Kasumi-1 (cell line): Measurements from ENCODE around the gene EVI5.
"Not testable (repeated sequence)": the region's sequence is repeated elsewhere in the genome, so short reads cannot be mapped to it uniquely, and the experiment has no call there.

Experiments used
- DNase-seq, 2 experiments: peaks; one replicate each; lab custom pipeline; 2025; lab: John Stamatoyannopoulos, UW

Gene EVI5

DNA sequence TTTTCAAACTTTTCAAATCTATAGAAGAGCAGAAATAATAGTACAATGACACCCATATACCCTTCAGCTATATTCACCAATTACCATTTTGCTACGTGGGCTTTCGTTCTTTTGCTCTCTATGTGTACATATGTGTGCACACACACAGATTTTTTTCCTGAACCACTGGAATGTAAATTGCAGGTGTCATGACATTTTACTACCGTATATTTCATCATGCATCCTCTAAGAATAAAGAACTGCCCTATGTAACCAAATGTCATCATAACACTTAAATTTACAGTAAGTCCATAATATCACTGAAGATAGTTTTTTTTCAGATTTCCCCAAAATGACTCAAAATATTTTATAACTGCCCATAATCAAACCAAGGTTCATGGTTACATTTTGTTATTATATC is 209.8 kb downstream of the EVI5 start:
- DNase-seq, result no peak

GRCh38 chr1:92572520-92572919 is 212.4 kb downstream of the EVI5 start:
- DNase-seq, result no peak

- DNase-seq, result no peak
These were observed 213.3 kb downstream of the EVI5 start for GRCh38 chr1:92571578-92571977.

GRCh38 chr1:92567211-92567868 is 217.6 kb downstream of the EVI5 start:
- DNase-seq, result no peak

- DNase-seq, result no peak
These were observed 221.3 kb downstream of the EVI5 start for GRCh38 chr1:92563457-92564216.

DNA sequence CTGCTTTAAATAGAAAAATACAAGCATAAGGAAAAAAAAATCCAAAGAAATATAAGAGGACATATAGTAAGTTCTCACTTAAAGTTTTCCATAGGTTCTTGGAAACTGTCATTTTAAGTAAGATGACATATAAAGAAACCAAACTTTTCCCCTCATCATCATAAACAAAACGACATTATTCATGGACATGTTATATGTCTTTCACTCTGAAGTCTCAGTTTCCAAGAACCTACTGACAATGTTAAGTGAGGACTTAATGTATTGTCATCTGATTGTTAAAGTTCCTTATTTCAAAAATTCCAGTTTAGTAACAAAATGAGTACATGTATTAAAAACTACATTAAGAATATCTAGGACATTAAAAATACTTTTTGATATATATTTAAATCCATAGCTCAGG is 228.6 kb downstream of the EVI5 start:
- DNase-seq, result no peak

GRCh38 chr1:92554216-92554615 is 230.7 kb downstream of the EVI5 start:
- peak in 1 of 2 experiments; percentile 14 for DNase-seq

GRCh38 chr1:92551916-92552315 is 233.0 kb downstream of the EVI5 start:
- no peak for DNase-seq

- peak; percentile 7 to 19 for DNase-seq
These were observed 240.1 kb downstream of the EVI5 start for GRCh38 chr1:92544756-92545165.

DNA sequence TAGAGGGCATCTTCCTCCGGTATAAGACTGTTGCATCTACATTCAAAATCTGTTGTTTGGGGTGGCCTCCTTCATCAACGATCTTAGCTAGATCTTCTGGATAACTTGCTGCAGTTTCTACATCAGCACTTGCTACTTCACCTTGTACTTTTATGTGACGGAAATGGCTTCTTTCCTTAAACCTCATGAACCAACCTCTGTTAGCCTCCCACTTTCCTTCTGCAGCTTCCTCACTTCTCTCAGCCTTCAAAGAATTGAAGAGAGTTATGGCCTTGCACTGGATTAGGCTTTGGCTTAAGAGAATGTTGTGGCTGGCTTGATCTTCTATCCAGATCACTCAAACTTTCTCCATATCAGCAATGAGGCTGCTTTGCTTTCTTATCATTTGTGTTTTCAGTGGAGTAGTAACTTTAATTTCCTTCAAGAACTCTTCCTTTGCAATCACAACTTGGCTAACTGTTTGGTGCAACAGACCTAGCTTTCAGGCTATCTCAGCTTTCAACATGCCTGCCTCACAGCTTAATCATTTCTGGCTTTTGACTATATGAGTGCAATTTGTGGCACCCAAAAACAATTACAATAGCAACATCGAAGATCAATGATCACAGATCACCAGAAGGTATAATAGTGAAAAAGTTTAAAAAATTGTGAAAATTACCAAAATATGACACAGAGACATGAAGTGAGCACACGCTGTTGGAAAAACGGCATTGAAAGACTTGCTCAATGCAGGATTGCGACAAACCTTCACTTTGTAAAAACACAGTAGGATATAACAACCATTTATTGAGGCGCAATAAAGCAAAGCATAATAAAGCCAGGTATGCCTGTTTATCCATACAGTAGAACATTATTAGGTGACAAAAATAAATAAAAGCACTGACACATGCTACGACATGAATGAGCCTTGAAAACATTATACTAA is 241.5 kb downstream of the EVI5 start:
- no peak for DNase-seq

DNA sequence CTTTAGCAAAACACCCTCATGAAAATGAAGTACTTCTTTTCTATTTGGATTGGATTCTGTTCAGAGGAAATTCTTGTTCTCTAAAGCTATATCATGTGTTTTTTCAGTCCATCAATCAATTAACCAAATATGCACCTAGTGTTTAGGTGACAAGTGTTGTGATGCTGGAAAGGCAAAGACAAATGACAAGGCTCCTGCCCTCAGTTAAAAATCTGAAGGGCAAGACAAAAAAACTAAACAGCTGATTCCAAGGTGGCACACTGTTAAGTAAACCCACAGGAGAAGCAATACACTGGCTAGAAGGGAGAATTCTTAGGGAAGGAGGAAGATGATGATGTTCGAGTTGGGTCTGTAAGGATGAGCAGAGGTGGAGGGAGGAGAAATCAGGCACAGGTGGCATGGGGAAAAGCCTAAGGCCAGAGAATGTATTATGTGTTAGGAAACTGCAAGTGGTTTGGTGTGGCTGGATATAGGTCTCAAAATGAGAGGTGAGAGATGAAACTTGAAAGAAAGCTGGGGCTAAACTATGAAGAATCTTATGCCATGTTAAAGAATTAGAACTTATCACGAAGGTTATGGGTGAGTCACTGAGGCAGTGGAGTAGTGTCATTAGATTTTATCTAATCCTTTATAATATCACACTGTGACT is 246.4 kb downstream of the EVI5 start:
- no peak for DNase-seq

DNA sequence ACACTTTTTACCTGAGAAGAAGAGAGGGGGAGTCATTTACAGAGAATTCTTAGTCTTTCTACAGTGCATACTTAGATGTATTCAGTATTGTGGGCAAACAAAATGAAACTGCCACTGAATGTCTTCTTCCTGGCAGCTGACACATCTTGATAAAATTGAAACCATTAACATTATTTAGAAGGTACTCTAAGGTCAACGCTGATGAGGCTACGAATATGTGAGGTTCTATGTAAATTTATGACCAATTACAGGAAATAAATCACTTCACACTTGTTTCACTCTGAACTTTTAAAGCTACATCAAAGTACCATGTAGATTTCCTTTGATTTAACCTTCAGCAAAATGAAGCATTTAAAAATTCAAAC is 246.9 kb downstream of the EVI5 start:
- no peak for DNase-seq

- no peak for DNase-seq
These were observed 247.7 kb downstream of the EVI5 start for GRCh38 chr1:92536980-92537884.

- DNase-seq, result no peak
These were observed 248.5 kb downstream of the EVI5 start for GRCh38 chr1:92536211-92536979.

DNA sequence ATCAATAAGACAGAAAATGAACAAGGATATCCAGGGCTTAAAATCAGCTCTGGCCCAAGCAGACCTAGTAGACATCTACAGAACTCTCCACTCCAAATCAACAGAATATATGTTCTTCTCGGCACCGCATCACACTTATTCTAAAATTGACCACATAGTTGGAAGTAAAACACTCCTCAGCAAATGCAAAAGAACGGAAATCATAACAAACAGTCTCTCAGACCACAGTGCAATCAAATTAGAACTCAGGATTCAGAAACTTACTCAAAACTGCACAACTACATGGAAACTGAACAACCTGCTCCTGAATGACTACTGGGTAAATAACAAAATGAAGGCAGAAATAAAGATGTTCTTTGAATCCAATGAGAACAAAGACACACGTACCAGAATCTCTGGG is 252.5 kb downstream of the EVI5 start:
- not testable (repeated sequence) for DNase-seq

DNA sequence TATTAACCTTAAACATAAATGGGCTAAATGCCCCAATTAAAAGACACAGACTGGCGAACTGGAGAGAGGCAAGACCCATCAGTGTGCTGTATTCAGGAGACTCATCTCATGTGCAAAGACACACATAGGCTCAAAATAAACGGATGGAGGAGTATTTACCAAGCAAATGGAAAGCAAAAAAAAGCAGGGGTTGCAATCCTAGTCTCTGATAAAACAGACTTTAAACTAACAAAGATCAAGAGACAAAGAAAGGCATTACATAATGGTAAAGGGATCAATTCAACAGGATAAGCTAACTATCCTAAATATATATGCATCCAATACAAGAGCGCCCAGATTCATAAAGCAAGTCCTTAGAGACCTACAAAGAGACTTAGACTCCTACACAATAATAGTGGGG is 253.0 kb downstream of the EVI5 start:
- DNase-seq, result not testable (repeated sequence)

DNA sequence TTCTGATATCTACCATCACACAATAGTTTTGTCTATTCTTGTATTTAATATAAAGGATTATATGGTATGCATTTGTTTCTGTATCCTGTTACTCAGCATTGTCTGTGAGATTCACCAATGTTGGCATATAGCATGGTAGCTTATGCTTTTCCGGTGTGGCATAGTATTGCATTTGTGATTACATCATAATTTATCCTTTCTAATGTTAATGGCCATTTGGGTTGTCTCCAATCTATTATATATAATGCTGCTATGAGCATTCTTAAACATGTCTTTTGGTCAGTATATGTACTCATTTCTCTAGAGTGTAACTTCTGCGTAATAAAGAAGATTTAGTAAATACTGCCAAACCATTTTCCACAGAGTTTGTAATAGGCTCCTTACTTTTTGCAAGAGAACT is 257.2 kb downstream of the EVI5 start:
- DNase-seq, result no peak

DNA sequence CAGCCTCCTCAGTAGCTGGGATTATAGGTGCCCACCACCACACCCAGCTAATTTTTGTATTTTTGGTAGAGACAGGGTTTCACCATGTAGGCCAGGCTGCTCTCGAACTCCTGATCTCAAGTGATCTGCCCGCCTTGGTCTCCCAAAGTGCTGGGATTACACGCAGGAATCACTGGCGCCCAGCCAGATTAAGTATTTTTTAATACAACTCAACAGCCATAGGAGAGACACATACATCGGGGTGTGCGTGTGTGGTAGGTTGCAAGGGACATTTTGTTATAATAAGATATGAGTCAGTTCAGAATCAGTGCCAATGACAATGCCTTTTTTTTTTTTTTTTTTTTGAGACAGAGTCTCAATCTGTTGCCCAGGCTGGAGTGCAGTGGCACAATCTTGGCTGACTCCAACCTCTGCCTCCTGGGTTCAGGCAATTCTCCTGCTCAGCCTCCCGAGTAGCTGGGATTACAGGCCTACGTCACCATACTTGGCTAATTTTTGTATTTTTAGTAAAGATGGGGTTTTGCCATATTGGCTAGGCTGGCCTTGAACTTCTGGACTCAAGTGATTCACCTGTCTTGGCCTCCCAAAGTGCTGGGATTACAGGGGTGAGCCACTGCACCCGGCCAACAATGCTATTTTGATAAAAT is 259.8 kb downstream of the EVI5 start:
- DNase-seq, result not testable (repeated sequence)

DNA sequence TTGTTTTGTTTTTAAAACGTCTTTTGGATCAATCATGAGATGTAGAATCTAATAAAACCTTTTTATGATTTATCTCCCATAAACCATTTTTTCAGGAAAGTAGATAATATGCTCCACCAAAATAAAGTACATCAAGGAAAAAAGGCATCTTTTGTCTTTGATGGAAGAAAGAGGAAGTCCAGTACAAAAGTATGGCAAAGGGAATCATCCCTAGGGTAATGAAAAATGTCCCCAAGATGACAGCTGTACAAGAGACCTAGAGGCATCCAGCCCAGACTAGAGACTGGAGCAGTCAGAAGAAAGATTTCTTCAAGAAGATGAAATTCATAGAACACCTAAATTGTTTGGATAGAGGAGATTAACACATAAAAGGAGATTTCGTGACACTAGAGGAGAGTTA is 265.9 kb downstream of the EVI5 start:
- no peak for DNase-seq

GRCh38 chr1:92516574-92516973 is 268.3 kb downstream of the EVI5 start:
- DNase-seq, result no peak
